ENCODE results near the gene SCAPER.

DNA sequence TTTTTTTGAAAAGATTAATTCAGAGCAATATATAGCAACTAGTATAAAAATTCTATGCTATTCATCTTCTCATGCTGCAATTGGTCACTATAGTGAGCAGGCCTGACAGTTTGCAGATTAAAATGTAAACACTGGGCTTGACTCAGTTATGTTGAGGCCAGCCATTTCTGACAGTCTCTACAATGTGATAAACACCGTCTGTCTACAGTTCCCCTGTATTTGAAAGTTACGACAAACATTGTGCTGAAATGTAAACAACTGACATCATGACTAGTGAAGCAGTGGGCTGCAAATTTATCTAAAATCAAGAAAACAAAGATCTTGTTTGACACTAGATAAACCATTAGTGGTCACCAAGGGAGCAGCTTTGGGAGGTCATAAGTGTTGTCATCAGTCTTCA, 371.1 kb downstream of the SCAPER start:
- TF ChIP-seq CTCF (IDR thresholded peaks at IDR 0.05 in 4 of 5, conservative IDR thresholded peaks at IDR 0.05 in 1 of 5), result no peak
- TF ChIP-seq POLR2A (IDR thresholded peaks at IDR 0.05), result no peak
